GM19023 (cell line): Measurements from ENCODE around the gene FHAD1.
"Not testable (repeated sequence)": the region's sequence is repeated elsewhere in the genome, so short reads cannot be mapped to it uniquely, and the experiment has no call there.

ENCODE experiments used
- ATAC-seq: cut with Tn5 transposase; IDR thresholded peaks from one replicate; pipeline ENCODE4 v1.9.1; 2021; ENCODE audit warnings: mild to moderate bottlenecking, moderate library complexity; ENCODE audit not compliant: unreplicated experiment

The FHAD1 gene

DNA sequence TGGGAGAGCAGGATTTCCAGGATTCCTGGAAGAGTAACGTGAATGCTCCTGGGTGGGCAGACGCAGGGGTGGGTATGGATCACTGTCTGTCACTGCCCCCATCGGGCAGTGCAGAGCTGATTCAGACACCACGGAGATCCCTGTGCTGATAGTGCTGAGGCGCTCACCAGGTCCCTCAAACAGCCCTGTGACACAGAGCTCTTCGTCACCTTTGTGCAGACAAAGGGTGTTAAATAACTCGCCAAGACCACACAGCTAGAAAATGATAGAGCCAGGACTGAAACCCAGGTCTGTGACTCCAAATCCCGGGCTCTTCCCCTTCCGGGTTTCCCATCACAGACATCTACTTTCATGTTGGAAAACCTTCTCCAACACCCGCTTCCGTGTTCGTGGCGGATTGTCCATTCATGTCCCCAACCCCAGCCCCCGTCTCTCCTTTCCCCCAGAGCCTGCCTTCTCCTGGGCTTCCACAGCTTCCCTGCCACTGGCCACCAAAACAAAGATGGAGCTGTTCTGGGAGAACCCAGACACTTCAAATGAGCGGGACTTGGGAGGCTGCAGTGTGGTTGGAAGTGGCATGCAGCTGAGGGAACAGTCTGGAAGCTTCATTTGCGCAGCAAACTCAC, 165.3 kb downstream of the FHAD1 start:
- ATAC-seq = no peak

DNA sequence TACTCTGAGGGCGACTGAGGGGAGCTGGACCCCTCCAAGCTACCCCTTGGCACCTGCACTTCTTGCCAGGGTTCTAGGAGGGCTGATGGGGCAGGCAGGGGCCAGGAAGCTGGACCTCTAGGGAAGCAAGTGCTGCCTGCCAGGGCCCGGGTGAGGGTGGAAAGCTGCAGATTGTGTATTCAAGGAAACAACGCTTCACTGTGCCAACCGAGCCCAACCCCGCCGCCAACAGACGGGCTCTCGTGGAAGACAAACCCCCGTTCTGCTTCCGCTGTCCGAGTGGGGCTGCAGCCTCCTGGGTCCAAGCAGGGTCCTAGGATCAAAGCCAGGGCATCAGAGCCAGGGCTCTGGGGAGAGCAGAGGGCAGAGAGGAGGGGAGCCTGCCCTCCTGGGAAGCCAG, 165.8 kb downstream of the FHAD1 start:
- no peak for ATAC-seq

GRCh38 chr1:15413563-15414444, 166.8 kb downstream of the FHAD1 start:
- ATAC-seq = no peak

DNA sequence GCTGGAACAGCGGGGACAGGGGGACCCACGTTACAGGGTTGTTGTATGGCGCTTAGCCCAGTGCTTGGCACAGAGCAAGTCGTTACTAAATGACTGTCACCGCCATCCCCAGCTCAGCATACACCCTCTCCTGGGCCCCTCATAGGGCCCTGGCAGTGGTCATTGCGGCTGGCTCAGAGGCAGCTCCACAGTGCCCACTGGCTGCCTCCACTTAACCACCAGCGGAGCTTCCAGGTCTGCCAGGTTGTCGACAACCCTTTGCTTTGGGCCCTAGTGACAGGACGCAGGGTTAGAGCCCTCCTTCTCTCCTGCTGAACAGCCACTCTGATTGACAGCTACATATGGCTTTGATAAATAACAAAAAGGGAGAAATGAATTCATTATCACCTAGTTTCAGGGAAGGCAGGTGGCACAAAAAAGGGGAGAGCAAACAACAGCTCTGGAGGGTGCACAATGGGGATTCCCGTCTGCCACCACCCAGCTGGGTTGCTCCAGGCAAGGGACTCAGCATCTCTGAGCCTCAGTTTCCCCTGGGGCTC, 167.5 kb downstream of the FHAD1 start:
- ATAC-seq = no peak

GRCh38 chr1:15417059-15417934, 170.3 kb downstream of the FHAD1 start:
- no peak for ATAC-seq

DNA sequence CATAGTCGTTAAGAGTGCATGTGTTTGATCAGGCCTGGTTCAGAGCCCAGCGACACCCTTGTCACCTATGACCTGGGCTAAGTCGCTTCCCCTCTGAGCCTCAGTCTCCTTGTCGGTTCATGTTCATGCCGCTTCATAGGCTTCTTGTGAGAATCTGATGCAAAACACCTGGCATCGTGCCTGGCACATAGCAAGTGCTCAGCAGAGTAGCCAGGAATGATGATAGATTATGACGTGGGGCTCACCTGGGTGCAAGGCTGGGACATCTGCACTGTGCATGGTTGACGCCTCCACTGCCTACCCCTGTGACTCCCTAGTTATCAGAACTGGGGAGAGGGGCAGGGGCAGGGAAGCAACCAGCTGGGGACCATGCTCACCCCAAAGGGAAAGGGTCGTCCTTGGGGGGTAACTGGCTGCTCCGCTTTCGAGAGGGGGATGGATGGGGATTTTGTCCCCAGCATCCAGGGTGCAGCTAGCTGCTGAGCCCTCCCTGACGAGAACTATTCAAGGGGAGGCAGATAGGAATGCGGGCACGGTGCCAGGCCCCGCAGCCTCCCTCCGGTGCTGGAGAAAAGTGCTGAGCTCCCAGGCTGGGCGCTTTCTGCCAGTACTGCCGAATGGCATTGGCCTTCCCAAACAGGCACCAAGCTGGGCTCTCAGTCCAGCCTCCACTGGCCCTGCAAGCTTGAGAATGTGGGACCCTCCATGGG, 171.9 kb downstream of the FHAD1 start:
- ATAC-seq = no peak

DNA sequence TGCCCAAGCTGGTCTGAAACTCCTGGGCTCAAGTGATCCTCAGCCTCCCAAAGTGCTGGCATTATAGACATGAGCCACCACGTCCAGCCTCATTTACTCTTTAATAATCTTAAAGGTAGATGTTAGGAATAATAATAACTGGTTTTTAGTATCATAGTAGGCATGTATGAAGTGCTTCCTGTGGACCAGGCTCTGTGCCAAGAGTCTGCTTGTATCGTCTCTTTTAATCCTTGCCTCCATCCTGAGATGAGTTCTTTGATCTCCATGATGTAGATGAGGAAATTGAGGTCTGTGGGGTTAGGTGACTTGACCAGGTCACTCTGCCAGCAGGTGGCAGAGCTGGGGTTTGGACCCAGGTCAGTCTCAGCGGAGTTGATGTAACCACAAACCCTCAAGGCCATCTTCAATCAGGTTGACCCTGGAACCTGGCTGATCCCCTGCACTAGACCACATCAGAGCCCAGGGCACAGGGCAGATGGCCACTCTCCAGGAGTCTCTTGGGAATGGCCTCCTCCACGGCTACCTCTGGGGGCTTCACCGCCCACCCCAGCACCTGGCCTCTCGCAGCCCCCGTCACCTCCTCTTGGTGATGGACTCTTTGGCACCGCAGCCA, 173.9 kb downstream of the FHAD1 start:
- ATAC-seq = no peak

- no peak for ATAC-seq
These were observed 175.8 kb downstream of the FHAD1 start for GRCh38 chr1:15422871-15423270.

DNA sequence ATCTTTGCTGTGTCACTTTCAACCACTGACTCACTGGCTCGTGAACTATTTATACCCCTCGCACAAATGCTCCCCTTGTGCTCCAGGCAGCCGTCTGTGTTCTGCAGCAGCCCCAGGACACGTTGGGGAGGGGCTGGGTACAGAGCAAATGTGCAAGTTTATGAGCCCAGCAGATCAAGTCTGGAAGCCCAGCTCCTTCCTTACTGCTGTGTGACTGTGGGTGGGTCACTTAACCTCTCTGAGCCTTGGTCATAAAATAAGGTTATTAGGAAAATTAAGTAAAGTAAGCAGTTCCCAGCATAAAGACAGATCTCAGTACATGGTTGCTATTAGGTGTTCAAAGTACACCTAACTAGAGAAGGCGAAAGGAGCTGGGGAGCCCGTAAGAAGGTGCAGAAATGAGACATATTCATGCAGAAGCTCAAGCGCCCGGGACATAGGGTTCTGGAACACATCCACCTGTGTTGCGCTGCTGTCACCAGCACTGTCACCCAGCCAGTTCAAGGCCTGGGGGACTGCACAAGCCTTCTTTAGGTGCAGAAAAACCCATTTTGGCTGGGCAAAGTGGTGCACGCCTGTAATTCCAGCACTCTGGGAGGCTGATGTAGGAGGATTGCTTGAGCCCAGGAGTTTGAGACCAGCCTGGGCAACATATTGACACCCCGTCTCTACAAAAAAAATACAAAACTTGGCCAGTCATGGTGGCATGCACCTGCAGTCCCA, 176.5 kb downstream of the FHAD1 start:
- no peak for ATAC-seq

- ATAC-seq = no peak
These were observed 177.2 kb downstream of the FHAD1 start for GRCh38 chr1:15424146-15424667.

DNA sequence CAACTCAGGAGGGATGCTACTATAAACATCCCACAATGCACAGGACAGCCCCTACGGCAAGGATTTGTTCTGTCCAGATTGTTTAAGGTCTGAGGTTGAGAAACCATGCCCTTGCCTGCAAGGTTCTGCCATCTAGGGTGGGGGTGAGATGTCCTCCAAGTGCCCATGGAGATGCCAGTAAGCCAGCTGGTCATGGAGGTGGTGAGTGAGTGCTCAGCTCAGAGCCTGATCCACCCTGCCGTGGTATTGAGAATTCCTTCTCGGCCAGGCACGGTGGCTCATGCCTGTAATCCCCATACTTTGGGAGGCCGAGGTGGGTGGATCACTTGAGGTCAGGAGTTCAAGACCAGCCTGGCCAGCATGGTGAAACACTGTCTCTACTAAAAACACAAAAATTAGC, 178.0 kb downstream of the FHAD1 start:
- ATAC-seq = no peak

- ATAC-seq = no peak
These were observed 178.5 kb downstream of the FHAD1 start for GRCh38 chr1:15425521-15425920.

DNA sequence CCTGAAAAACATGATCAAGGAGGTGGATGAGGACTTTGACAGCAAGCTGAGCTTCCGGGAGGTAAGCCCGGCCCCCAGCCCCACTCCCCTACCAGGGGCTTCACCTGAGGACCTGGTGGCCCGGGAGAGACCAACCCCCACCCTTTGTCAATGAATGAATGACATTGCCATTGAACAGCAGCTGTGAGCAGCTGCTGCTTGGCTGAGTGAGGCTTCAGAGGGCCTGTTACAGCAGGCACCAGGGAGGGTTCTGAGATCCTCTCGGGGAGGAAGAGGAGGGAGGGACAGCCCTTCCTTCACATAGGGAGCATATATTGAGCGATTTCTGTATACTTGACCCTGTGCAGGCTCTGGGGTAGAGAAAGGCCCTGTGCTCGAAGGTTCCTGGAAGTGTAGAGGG, 178.9 kb downstream of the FHAD1 start:
- ATAC-seq = no peak

DNA sequence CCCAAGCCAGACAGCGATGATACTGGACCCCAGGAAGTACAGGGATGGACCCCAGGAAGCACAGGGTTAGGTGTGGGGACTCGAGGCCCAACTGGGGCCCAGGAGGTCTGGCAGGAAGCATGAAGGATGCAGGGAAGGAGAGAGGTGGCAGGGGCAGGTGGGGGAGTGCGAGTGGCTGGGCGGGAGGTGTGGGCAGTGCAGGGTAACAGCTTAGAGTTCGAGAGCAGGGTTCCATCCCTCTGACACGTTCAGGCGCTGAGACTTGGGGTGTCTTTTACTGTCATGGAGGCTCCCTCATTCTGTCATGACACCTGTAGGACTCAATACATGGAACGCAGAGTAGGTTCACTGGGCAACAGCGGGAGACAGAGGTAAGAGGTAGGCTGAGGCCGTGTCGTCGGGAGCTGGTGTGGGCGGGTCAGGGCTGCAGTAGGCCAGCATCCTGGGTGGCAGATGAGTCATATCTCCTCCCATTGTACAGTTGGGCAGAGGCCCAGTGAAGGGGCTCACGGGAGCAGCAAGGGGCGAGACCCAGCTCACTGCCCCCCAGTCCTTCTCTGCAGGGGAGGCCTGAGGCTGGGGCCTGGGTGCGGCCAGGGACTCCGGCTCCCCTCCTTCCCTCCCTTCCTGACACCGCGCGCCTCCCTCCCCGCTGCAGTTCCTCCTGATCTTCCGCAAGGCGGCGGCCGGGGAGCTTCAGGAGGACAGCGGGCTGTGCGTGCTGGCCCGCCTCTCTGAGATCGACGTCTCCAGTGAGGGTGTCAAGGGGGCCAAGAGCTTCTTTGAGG, 179.7 kb downstream of the FHAD1 start:
- ATAC-seq = no peak

DNA sequence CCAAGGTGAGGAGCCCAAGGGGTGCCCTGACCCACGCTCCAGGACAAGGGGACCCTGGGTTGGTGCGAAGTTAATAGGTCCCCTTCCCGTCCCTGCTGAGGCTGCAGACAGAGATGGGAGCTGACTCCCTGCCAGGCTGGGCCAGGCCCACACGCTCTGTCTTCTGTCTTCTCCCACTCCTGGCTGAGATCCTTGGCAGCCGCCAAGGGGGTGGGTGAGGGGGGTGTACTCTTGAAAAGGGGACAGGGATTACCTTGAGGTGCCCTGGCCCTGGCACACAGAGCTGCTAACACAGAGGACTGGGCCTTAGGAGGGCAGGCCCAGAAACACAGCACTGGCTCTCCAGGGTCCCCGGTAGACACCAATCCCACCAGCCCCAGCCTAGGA, 180.2 kb downstream of the FHAD1 start:
- ATAC-seq = no peak

- ATAC-seq = not testable (repeated sequence)
These were observed 181.2 kb downstream of the FHAD1 start for GRCh38 chr1:15428252-15428651.

GRCh38 chr1:15428815-15429435, 181.9 kb downstream of the FHAD1 start:
- ATAC-seq = no peak

- ATAC-seq = no peak
These were observed 182.7 kb downstream of the FHAD1 start for GRCh38 chr1:15429701-15430149.
